GM10266 (cell line): Measurements from ENCODE around the gene MCAM.
A peak's percentile ranks its signal among the peaks of the same experiment; 100 is the strongest.

ENCODE experiments used
- DNase-seq: peaks from one replicate; pipeline ENCODE4 v3.0.0; 2012; ENCODE audit errors: extremely low spot score
- TF ChIP-seq, protein P1 (sequence below): IDR thresholded peaks from 2 replicates; pipeline ENCODE4 v1.5.1; 2012; ENCODE audit warnings: mild to moderate bottlenecking, low read depth; ENCODE audit not compliant: control insufficient read depth, insufficient read depth; ENCODE audit errors: missing control alignments

Gene MCAM

DNA sequence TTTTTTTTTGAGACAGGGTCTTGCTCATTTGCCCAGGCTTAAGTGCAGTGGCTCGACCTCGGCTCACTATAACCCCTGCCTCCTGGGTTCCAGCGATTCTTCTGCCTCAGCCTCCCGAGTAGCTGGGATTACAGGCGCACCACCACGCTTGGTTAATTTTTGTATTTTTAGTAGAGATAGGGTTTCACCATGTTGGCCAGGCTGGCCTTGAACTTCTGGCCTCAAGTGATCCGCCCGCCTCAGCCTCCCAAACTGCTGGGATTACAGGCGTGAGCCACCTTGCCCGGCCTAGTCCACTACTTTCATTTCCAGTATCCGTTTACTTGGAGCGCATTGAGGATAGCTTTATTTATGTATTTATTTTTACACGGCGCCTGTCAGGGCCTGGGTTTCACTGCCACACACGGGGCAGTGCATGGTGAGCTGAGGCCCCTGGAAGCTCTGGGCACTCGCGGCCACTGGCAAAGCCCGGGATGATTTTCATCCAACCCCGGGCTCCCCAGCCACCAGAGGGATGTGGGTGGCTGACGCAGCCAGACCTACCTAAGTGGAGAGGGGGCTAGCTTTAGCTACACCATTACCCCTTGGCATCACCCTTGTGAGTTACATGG lies 6.1 kb upstream of the MCAM start:
- DNase-seq, result no peak
- TF ChIP-seq, protein P1, sequence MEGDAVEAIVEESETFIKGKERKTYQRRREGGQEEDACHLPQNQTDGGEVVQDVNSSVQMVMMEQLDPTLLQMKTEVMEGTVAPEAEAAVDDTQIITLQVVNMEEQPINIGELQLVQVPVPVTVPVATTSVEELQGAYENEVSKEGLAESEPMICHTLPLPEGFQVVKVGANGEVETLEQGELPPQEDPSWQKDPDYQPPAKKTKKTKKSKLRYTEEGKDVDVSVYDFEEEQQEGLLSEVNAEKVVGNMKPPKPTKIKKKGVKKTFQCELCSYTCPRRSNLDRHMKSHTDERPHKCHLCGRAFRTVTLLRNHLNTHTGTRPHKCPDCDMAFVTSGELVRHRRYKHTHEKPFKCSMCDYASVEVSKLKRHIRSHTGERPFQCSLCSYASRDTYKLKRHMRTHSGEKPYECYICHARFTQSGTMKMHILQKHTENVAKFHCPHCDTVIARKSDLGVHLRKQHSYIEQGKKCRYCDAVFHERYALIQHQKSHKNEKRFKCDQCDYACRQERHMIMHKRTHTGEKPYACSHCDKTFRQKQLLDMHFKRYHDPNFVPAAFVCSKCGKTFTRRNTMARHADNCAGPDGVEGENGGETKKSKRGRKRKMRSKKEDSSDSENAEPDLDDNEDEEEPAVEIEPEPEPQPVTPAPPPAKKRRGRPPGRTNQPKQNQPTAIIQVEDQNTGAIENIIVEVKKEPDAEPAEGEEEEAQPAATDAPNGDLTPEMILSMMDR, result no peak

DNA sequence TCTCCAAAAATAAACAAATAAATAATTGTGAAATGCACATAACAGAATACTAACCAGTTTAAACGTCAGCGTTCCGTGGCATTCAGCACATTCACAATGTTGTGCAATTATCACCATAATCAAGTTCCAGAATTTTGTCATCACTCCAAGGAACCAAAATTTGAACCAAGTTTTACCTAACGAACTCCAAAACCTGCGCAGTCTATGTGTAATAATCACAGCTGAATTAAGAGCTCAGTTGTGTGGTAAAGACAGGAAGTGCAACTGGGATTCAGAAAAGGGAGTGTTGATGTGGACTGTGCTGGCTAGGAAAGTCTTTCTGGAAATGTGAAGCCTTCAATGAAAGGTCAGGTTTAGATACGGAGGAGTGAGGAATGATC lies 5.4 kb upstream of the MCAM start:
- TF ChIP-seq, protein P1, result no peak
- no peak for DNase-seq

DNA sequence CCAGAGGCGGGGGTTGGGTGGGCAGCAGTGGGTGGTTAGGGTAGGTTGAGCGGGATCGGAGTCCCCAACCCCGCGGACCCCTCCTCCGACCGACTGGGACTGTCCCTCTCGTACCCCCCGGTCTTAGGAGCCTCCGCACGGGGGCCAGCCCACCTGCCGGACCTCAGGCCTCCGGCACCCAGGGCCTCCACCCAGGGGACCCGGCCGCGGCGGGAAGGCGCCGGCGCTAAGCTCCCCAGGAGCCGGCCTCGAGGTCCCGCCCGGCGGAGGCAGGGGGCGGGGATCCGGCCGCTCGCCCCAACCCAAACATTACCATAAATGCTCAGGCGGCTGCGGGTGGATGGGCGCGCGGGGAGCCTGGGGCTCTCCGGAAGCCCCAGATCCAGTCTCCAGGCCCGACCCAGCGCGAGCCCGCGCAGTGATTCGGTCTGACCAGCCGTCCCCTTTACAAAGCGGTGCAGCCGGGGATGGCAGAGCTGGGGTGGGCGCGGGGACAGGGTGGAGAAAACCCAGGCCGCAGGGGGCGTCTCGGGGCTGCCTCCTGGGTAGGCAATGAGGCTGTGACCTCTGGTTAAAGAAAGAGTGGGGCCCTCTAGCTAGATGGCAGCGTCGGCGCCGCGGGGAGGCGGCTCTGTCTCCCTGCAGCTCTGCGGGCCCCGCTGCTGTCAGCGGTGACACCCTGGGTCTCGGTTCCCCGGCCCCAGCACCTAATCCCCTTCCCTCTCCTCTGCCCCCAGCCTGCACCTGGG lies 4.0 kb upstream of the MCAM start:
- TF ChIP-seq, protein P1, result no peak
- DNase-seq, result peak; percentile 89

DNA sequence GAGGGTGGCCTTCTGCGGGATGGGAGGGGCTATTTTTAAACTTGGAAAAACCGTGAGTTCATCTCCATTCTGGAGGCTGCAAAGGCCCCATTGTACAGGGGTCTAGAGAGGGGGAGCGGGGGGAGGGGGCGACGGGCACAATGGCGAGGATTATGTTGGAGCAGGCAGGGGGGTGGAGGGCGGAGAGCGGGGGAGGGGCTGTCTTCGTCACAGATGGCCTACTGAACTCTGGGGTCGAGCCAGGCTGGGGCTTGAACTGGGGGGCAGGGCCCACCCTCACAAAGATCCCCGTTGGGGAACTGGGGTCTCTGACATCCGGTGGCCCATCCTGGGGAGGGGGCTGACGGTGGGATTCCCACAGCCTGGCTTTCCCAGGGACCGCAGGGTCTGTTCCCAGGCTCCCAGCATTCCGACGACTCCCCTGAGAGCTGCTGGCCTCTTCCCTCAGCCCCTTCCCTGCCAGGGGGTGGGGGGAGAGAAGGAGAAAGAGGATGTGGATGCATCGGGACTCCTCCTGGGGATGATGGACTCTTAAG lies 3.4 kb upstream of the MCAM start:
- no peak for DNase-seq
- TF ChIP-seq, protein P1, result no peak

DNA sequence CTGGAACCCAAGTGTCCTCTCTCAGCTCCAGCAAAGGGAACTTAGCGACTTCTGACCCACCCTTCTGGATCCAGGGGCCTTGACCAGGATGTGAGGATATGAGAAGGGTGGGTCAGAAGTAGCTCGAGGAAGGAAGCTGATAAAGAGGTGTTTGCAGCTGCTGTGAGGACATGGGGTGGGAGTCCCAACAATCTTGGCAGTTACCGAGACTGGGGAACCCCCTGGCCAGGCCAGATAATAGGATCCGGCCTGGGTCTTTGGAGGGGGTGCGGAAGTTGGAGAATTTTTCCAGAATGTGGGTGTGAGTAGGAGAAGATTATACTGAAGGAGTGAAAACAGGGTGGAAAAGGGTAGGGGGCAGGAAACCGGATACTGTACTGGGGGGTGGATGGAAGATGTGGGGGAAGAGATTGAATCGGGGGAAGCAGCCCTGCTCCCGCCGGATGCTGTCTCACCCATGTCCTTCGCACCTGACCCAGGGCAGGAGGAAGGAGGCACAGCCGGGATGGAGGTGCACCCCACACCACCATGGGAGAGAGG lies 2.8 kb upstream of the MCAM start:
- no peak for DNase-seq
- TF ChIP-seq, protein P1, result no peak

DNA sequence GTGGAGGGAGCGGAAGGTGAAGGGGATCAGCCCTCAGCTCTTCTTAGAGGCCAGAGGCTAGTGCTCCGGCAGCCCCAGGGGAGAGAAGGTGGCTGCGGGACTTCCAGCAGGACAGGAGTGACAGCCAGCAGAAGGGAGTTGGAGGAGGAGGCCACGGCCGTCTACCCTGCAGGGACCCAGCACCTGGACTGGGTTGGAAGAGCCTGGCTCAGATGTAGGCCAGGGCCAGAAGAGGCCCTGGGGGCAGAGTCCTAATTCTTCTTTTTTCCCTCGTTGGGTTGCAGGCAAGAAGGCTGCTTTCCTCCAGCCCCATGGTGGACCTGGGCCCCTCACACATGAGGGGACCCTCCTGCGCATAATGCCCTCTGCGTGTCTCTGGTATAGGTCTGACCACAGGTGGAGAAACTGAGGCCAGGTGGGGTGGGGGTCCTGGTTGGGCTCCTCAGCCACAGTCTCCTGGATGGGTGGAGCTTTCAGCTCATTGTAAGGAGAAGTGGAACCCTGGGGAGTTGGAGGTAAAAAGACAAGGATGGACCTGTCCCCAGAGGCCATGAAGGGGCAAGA lies 2.3 kb upstream of the MCAM start:
- TF ChIP-seq, protein P1, result no peak
- DNase-seq, result no peak
